ENCODE measurements around the gene DGAT2.

Gene DGAT2

GRCh38 chr11:75801362-75802020 is 32.9 kb downstream of the DGAT2 start:
- no peak for DNase-seq (ENCODE audit: low read depth)

GRCh38 chr11:75802021-75802912 is 33.7 kb downstream of the DGAT2 start:
- DNase-seq (ENCODE audit: low read depth) = no peak

DNA sequence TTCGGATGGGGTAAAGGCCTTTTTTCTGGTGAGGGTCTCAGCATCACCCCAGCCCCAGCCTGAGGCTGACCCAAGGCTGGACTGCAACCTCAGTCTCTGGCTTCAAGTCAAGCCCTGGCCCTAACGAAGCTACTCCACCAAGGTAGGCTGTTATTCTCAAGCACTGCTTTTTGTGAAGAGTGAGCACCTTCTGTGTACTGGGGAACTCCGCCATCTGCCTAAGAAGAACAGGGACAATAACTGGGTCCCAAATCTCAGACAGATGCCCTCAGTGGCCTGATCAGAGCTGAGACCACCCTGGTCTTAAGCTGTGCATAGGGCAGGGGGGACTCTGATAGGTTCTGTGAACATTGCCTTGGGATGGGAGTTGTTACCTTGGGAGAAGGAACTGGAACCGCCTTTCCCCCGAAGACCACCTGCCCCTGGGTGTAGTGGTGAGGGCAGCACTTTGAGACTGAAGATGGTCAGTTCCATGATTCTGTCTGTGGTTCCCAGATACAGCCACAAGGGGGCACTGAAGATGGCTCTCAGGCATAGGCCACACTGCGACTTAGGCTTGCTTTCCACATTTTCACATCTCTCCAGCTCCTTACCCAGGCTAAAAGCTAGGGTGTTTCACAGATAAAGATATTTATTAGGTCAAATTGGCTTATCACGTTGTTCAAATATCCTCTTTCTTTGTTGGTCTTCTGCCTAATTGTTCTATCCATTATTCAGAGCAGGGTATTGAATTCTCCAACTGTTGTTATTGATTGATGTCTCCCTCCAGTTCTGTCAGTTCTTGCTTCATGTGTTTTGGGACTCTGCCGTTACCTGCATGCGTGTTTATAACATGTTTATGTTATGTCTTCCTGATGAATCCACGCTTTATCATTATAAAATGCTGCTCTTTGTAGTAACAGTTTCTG is 34.6 kb downstream of the DGAT2 start:
- DNase-seq (ENCODE audit: low read depth) = peak; percentile 33

DNA sequence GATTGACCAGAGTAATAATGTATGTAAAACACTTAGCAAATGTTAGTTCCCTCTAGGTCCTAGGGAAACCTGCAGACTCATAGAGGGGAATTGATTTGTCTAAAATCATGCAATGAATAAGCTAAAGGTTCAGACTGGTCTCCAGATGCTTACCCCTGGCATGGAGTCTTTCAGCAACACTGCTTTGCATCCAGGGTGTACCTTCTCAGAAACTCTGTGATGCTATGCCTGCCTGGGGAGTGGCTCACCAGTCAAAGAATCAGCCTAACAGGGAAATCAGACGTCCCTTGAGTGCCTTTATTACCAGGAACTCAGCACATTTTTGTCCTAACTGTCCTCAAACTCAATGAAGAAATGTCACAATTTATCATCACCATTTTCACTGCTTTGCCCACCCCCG is 40.5 kb downstream of the DGAT2 start:
- DNase-seq (ENCODE audit: low read depth) = no peak

- DNase-seq (ENCODE audit: low read depth) = no peak
Measured at GRCh38 chr11:75809991-75810390, 41.4 kb downstream of the DGAT2 start.

DNA sequence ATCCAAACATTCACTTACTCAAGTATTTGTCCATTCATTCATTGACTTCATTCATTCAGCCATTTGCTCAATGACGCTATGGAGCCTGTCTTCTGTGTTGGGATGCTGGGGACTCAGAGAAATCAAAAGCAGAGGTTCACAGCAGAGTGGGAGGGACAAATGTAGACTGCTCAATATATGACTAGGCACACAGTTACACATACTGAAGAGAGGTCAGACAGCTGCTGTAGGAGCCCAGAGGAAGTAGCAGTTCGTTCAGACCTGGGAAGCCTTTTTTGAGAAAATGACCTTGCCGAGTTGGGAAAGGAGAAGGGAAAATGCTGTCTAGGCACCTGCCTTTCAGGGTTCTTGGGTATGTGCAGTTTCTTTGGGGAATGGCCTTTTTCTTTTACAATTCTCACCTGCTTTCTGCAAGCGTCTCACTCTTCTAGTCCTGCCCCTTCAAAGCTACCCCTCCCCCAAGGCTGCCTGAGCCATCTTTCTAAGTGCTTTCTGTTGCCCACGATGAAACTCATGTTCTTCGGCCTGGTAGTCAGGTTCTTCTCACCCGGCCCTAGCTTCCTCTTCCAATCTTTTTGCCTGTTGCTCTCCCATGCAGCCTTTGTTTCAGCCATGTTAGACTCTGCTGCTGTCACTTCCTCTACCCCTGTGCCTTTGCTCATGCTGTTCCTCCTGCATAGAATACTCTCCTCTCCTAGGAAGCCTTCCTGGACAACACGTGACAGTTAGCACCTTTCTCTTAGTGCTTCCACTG is 42.2 kb downstream of the DGAT2 start:
- DNase-seq (ENCODE audit: low read depth) = no peak

GRCh38 chr11:75811485-75811884 is 42.9 kb downstream of the DGAT2 start:
- no peak for DNase-seq (ENCODE audit: low read depth)

GRCh38 chr11:75812542-75813040 is 44.0 kb downstream of the DGAT2 start:
- no peak for DNase-seq (ENCODE audit: low read depth)

DNA sequence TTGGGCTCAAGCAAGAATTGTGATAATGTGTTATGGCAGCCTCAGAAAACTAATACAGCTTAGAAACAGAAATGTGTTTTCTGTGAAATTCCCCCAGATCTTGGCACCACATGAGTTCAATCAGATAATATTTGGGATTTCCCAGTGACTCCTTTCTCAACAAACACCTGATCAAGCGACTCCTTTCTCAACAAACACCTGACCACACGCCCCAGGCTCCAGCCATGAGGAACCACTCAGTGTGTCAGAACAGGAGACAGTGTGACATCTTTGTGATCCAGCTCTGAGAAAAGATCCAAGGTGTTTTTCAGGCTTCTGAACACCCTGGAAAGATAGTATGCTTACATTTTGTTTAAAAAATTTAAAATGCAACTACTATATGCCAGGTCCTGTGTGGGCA is 44.5 kb downstream of the DGAT2 start:
- DNase-seq (ENCODE audit: low read depth) = no peak

- DNase-seq (ENCODE audit: low read depth) = no peak
Measured at GRCh38 chr11:75813622-75814039, 45.1 kb downstream of the DGAT2 start.

DNA sequence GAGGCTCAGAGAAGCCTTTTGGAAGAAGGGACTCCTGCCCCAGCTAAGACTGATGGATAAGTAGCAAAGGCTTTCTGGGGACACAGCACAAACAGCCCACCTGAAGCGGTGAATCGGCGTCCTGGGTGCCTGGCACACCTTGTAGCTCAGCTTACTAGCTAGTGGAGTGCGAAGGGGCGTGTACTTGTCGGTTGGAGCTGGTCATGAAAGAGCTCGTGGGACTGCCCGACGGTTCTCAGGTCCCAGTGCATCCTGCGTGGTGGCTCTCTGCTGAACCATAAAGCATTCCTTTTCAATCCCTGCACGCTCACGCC is 45.7 kb downstream of the DGAT2 start:
- no peak for DNase-seq (ENCODE audit: low read depth)

- peak; percentile 99 for DNase-seq (ENCODE audit: low read depth)
Measured at GRCh38 chr11:75814677-75815344, 46.2 kb downstream of the DGAT2 start, which contains the start of gene UVRAG. UVRAG (plus strand) TSS chr11:75815210; CDS start chr11:75815408, 198 bp downstream.

DNA sequence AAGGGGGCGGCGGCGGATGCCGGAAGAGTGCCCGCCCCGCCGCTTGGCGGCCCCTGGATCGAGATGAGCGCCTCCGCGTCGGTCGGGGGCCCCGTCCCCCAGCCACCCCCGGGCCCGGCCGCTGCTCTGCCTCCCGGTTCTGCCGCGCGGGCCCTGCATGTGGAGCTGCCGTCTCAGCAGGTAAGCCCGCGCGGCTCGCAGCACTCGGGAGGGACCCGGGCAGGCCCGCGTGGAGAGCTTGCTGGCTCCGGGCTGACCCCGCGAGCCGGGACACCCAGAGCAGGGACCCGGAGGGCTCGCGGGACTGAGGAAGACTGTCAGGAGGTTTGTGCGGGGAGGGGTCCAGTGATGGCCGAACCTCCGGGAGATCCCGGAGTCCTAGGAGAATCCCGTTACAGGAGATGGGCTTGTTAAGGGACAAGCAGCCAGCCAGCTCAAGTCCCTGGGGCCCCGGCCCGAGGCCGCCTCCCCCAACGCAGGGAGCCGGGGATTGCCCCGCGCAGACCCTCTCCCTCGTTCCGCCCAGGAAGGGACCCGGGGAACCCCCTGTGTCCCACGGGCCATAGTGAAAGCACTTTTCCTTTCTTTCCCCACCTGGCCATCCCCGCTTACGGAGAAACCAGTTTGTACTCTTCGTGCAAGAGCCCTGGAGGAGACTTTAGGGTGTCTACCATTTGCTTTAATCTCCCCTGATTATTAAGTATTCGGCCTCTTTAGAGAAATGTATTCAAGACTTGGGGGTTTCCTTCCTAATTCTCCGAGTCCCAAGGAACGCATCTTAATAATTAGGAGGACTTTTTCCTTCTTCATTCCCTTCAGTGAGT is 47.0 kb downstream of the DGAT2 start:
- DNase-seq (ENCODE audit: low read depth) = no peak

GRCh38 chr11:75816561-75817239 is 48.1 kb downstream of the DGAT2 start:
- DNase-seq (ENCODE audit: low read depth) = no peak

GRCh38 chr11:75820645-75821044 is 52.1 kb downstream of the DGAT2 start:
- no peak for DNase-seq (ENCODE audit: low read depth)

- no peak for DNase-seq (ENCODE audit: low read depth)
Measured at GRCh38 chr11:75821202-75821601, 52.6 kb downstream of the DGAT2 start.

DNA sequence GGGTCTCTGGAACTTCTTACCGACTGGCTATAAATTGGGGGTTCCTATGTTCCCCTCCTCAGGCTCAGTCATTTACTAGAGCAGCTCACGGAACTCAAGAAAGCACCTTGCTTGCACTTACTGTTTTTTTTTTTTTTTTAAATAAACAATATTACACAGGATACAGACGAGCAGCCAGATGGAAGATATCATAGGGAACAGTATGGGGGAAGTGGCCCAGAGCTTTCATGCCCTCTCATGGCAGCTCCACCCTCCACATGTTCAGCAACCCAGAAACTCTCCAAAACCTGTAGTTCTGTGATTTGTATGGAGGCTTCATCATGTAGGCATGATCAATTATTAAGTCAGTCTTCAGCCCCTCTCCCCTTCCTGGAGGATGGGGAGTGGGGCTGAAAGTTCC is 54.0 kb downstream of the DGAT2 start:
- DNase-seq (ENCODE audit: low read depth) = no peak

GRCh38 chr11:75823415-75823814 is 54.8 kb downstream of the DGAT2 start:
- DNase-seq (ENCODE audit: low read depth) = no peak

DNA sequence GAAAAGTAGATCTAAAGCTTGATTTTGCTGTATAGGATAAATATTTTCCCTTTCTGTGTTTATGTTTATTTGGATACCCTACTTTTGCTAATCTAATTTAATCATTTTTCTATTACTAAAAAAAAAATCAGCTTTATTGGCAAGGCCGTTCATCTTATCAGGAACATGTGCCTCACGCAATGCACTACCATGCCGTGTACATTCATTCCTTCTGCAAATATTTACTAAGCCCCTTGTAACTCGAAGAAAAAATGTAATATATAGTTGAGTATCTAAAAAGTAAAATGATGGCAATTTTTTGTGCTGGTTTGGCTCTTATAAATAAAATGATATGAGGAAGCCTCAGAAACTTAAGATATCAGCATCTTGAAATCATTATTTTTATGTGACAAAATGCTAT is 55.4 kb downstream of the DGAT2 start:
- DNase-seq (ENCODE audit: low read depth) = no peak

Data from HS-27A (cell line).